GM19328 (cell line): ENCODE measurements around the gene FILIP1.
"Not testable (repeated sequence)": the region's sequence is repeated elsewhere in the genome, so short reads cannot be mapped to it uniquely, and the experiment has no call there.

ENCODE experiments used
- ATAC-seq: cut with Tn5 transposase; IDR thresholded peaks from one replicate; pipeline ENCODE4 v1.9.1; 2021; ENCODE audit warnings: mild to moderate bottlenecking, moderate library complexity; ENCODE audit not compliant: unreplicated experiment

FILIP1 gene

DNA sequence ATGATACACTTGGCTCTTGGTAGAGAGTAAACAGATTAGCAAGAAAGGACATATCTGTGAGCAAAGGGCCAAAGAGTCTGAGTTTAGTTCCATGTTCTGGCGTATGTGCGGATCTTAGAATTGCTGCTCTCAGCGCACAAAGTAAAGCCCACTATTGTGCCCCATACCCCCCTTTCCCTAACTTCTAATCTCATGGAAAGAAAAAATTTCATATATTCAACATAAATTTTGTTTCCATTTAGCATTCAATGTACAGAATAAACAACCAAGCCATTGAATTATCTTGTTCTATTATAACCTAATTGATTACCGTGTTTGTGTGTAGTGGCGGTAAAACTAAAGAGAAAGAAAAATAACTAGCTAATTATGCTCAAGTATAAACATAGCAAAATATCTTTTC is 30.5 kb downstream of the FILIP1 start:
- no peak for ATAC-seq

DNA sequence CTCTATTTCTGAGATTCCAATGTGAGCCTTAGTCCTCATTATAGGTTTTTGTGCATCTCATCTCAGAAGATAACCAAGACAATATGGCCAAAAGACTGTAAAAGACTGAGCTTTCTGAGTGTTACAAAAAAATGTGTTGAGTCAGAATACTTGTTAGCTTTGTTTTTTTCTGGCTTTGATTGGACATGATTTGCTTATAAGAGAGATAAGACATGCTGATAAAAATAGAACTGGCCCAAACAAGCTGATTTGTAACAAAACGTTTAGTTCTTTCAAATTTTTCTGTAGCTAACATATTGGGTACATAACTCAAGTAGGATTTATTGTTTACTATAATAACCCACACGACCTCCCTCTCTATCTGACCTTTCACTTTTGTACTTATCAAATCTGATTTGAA is 32.9 kb downstream of the FILIP1 start:
- no peak for ATAC-seq

DNA sequence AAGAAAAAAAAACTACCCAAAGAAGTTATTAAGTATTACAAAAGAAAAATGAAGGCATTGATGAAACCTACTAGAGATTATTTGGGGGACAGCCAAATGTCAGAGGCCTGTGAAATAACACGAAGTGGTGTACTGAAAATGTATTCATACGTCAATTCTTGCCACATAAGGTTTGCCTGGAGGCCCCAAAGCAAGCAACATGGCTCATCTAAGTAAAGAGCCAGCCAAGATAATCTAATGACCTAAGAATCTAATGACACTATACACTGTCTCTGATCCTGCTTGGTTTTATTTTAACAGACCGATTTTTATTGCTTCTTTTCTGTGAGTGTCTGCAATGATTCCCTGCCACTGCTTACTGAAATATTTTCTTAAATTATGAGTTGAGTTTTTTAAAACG is 34.7 kb downstream of the FILIP1 start:
- no peak for ATAC-seq

DNA sequence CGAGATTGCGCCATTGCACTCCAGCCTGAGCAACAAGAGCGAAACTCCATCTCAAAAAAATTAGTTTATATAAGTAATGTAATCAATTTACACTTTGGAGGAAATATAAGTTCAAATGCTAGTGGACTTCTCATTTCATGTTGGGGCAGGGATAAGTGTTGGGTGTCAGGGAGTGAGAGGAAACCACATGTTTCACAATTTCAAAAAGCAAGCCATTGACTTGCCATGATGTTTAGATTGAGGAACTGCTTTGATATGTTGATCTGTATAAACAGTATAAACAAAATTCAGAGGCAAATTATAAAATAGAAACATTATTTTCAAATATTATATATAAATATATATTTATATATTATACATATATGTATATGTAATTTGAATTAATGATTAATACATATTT is 42.7 kb downstream of the FILIP1 start:
- ATAC-seq: no peak

DNA sequence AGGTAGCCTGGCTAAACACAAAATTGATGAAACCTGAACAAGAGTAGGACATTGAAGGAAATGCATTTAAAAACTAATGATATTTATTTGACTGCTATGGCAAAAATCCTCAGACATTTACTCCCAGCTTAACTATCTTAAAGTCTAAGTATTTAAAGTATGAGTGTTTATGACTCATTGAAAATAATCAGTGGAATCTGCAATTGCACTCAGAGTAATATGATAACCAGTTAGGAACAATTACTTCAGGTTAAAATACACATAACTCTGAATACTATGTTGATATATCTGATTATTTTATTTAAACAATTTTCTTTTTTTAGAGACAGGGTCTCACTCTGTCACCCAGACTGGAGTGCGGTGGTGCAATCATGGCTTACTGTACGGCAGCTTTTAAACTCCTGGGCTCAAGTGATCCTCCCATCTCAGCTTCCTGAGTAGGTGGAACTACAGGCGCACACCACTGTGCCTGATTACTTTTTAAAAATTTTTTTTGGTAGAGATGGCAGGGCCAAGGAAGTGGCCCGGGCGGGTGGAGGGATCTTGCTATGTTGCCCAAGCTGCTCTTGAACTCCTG is 43.9 kb downstream of the FILIP1 start:
- ATAC-seq: no peak

DNA sequence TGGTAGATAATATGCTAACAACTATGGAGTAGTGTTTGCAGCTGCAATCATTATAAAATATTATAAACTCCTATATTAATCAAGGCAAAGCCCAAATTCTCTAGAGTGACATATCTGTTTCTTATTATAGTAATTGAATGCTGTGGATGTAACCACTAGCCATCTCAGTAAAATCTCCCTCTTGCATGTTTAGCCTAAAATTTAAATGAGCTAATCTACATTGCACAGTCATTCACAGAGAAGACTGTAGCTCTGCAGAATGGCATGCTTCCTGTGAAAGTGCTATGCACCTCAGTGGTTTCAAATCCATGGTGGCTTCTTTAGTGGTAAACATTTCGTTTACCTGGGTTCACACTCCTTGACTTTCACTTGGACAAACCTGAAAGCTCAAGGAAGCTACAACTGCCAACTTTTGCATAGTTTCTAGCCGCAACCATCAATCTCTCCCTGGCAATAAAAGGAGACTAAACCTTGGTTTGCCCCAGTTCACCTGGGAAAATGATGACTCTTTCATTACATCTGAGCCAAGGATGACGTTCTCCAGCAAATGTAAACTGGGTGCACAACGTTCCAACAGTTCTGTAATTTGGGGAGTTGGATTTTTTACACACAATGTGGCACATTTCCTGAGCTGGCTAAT is 47.2 kb downstream of the FILIP1 start:
- ATAC-seq: no peak

DNA sequence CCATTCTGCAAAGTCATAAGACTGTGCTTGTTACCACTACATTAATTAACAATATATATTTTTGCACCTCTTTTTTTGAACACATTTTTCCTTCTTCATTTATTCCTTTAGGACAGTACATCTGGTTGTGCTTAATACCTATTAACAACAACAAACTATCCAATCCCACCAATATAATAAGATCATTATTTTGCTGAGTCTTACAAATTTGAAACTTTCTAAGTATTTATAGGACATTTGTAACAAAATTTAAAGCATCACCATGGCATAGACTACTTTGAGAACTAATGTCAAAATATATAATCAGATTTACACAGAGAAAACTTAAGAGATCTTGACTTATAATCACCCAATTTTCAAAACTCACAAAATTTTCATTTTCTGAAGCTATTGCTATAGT is 47.9 kb downstream of the FILIP1 start:
- no peak for ATAC-seq

DNA sequence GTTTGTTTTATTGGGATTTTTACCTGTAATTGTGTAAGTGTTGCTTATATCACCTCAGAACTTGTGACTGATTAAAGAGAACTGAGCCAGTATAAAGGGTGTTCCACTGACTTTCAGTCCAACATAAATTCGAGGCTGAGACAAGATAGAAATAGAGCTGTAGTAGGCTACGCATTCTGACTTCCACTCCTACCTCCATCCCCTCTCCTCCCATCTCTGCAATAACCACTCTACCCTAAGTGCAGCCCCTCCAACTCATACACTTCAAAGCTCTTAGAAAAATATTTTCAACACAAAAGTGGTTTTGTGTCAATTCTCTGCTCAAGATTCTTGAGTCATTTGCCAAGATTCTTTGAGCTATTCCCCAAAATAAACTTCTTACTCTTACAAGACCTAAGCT is 48.7 kb downstream of the FILIP1 start:
- no peak for ATAC-seq

DNA sequence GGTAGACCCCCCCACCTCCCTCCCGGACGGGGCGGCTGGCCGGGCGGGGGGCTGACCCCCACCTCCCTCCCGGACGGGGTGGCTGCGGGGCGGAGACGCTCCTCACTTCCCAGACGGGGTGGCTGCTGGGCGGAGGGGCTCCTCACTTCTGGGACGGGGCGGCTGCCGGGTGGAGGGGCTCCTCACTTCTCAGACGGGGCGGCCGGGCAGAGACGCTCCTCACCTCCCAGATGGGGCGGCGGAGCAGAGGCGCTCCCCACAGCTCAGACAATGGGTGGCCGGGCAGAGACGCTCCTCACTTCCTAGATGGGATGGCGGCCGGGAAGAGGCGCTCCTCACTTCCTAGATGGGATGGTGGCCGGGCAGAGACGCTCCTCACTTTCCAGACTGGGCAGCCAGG is 51.7 kb downstream of the FILIP1 start:
- ATAC-seq: not testable (repeated sequence)

DNA sequence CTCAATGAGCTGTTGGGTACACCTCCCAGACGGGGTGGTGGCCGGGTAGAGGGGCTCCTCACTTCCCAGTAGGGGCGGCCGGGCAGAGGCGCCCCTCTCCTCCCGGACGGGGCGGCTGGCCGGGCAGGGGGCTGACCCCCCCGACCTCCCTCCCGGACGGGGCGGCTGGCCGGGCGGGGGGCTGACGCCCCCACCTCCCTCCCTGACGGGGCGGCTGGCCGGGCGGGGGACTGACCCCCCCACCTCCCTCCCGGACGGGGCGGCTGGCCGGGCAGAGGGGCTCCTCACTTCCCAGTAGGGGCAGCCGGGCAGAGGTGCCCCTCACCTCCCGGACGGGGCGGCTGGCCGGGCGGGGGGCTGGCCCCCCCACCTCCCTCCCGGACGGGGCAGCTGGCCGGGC is 52.1 kb downstream of the FILIP1 start:
- ATAC-seq: not testable (repeated sequence)

DNA sequence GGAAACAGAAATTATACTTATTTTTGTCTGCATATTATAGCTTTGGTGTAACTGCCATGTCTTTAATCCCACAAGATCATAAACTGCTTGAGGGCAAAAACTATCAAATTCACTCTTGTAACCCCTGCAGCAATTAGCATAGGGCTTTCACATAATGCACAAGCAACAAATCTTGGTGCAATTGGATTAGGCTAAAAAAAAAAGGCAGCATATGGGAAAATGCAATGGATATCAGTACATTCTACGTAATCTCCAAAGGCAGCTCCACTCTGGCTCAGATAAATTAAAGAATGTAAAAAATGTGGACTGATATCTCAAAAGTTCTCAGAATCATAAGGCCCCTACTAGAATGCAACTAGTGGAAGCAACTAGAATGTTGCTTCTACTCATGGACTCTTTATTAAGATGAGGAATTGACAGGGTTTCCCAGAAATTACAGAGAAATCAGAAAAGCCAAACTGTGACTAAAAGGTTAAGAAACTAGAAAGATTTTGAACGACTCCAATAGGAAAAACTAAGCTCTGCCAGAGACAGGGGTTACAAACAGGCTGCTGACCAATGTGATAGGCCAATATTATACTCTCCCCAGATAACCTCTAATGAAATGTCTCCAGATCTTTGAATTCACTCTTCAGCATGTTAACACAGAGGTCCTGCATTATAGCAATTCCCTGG is 55.0 kb downstream of the FILIP1 start:
- ATAC-seq: no peak

DNA sequence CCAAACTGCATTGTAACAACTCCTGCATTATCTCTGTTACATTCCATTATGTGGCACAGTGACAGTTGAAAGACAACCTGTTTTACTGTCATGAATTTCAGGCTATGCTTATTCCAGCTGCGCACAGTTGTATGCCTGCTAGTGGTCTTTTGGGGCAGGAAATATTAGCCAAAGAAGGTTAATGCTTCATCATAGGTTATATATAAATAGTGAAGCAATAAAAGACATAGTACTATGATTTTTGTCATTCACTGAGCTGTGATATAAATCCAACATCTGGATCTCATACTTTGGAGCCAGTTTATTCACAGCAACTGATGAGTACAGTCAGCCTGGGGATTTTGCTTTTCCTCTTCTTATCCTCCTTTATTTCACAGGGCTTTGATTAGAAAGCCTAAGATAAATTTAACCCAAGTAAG is 55.6 kb downstream of the FILIP1 start:
- ATAC-seq: no peak

DNA sequence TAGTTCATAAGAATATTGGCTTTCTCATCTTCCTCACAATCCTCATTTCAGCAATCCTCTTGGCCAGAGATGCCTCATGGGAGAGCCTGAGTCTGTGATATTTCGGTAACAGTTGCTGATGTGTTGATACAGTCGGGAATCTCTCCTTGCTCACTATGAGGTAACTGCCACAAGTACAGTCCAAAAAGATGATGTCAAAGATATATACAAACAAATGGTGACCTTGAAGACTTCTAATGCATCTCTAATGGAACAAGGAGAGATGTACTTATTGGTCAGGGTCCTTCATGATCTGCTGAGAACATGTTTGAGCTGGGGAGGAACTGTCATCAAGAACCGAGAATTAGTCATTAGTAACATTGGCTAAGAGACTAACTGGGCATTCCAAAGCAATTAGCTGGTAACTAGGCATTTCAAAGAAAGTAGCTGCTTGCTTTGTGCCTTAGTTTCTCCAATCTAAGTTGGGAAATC is 56.1 kb downstream of the FILIP1 start:
- no peak for ATAC-seq

DNA sequence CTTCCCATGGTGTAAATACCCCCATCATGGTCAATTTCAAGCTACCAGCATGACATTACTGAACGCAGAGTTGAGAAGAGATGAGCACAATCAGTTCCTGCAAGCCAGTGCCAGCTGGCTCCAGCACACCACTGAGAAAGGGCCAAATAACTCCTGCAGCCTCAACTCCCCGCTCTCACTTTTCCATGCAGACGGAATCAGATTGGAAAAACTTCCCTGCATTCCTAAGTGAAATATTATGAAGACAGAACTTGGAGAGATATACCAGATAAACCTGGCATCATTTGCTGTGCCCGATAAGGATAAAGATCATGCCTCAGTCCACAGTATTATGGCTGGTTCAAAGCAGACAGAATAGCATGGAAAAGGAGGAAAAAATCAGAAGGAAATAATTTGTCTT is 56.7 kb downstream of the FILIP1 start:
- no peak for ATAC-seq

DNA sequence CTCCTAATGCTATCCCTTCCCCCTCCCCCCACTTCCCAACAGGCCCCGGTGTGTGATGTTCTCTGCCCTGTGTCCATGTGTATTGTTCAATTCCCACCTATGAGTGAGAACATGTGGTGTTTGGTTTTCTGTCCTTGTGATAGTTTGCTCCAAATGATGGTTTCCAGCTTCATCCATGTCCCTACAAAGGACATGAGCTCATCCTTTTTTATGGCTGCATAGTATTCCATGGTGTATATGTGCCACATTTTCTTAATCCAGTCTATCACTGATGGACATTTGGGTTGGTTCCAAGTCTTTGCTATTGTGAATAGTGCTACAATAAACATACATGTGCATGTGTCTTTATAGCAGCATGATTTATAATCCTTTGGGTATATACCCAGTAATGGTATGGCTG is 60.8 kb downstream of the FILIP1 start:
- not testable (repeated sequence) for ATAC-seq

DNA sequence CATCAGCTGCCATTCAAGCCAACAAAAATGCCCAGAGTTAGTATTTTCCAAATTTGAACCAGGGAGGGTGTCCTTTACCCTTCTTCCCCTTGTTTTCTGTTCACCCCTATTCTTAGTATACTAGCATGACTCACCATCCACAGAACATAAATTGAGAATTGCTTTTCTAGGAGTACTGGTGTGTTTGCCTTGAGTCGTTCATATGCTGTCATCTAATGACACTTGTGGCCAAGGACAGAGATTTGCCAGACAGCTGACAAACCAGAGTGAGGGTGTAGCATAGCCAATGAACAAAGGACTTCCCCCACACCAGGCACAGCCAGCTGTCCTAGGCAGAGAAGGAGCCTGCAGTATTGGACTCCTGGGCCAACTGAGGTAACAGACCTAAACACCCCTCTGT is 62.2 kb downstream of the FILIP1 start:
- ATAC-seq: no peak

DNA sequence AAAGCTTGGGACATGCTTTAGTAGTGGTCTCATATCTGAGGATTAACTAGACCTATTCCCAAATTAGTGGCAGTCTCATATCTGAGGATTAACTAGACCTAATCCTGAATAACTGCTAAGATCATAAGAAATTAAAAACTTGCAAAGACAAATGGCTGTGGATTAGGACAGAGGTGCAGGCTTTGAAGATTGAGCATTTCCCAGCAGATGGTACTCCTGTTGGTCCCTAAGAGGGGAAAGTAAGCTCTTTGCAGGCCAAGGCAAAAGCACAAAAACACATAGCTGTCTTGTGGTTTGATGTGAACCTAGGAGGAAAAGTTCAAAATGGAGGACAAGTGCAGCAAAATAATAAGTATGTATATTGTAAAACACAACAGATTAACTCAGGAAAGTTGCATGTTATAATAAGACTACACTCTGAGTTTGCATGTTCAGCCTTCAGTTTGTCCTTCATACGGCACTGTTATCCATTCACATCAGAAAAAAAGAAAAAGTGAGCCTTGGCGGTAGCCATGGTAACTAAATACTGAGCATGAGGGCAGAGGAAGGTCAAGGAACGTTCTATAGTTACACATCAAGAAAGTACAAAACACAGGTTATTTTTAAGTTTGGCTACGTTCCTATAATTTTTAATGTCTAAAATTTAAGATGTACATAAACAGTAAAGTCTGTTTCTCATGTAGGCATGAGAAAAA is 62.8 kb downstream of the FILIP1 start:
- no peak for ATAC-seq

DNA sequence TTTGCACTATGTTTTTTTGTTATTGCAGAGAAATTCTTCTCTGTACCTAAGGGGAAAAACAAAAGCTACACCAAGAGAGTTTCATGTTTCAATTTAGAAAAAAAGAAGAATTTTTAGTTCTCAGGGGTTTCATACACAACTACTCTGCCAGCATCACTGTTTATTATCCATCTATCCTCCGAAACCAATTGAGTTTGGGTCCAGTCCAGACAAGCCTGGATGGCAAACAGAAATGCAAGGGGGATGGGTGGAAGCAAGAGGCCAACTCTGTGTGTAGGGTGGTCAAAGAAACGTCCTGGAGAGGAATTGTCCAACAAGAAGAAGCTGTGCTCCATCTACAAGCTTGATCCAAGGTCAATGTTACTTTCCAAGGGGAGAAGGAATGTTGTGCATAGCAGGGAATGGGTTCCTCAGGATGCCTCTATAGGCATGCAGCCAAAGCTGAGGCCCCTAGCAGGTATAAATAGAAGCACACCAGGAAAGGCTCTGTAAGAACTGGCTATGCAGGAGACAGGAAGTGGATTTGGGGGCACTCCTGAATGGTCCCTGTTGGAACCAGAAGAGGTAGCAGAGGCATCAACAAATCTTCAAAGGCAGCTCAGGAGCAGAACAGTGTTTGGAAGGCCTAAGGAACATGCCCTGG is 64.4 kb downstream of the FILIP1 start:
- ATAC-seq: no peak

DNA sequence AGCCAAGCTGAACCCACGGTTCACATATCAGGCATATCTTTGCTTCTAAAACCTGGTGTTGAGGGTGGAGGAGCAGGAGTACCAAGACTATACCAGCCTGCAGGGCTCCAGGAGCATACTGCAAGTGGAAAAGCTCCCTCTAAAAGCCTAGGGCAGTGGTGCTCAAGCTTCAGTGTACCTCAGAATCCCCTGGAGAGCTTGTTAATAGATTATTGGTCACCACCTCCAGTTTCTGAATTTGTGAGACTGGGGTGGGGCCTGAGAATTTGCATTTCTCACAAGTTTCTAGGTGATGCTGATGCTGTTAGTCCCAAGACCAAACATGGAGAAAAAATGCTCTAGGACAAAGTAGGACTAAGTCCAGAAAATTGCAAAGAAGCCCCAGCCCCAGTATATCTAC is 65.4 kb downstream of the FILIP1 start:
- ATAC-seq: no peak

DNA sequence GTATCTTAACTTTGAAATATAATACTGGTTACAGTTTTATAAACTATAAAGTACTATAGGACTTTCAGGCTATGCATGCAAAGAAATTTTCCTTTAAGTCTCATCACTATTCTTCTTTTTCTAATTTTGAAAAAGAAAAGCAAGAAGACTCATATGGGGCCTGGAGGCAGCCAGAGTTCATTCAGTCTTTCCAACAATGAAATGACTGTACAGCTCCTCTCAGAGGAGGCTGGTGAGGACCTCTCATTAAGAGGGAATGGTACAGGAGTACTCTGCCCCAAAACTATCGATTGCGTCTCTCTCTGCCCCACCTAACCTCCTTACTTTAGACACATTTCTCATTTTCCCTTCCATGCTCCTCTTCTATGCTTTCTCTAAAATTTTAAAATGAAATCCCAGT is 66.3 kb downstream of the FILIP1 start:
- ATAC-seq: no peak
